ENCODE measurements around the gene BRD7. TPM values are rescaled to one million over a fixed set of nuclear protein-coding genes. Genes with fewer than 3 reads are reported as not detected.

Gene BRD7
- total and polyA plus RNA-seq, 2 of the 13 experiments (the other 11 are each of a cell fraction or from before 2014, with no cell fraction given): 82.3 to 149 TPM

GRCh38 chr16:50282955-50283631, 85.7 kb downstream of the BRD7 start (continued):
- peak; percentile 52; the same call in 1 of the 2 replicates for TF ChIP-seq AHDC1 (CRISPR knock-in tag; IDR thresholded peaks at IDR 0.05; ENCODE audit: borderline replicate concordance)
- peak; percentile 69; the same call in 1 of the 2 replicates for TF ChIP-seq SIN3A (IDR thresholded peaks at IDR 0.05; ENCODE audit: borderline replicate concordance, low read depth, low read length)
- peak; percentile 15; the same call in 1 of the 2 replicates for TF ChIP-seq DPF2 (CRISPR knock-in tag; IDR thresholded peaks at IDR 0.05; ENCODE audit: borderline replicate concordance, low read depth)
- TF ChIP-seq FOXA3 (CRISPR knock-in tag; IDR thresholded peaks at IDR 0.05): peak; percentile 60
- TF ChIP-seq ATF1 (CRISPR knock-in tag; IDR thresholded peaks at IDR 0.05): no peak
- TF ChIP-seq TAF1 (CRISPR knock-in tag; IDR thresholded peaks at IDR 0.05): no peak
- TF ChIP-seq FOXP4 (CRISPR knock-in tag; IDR thresholded peaks at IDR 0.05): peak; percentile 66; the same call in 1 of the 2 replicates
- no peak for TF ChIP-seq ZNF790 (CRISPR knock-in tag; IDR thresholded peaks at IDR 0.05; ENCODE audit: borderline replicate concordance)
- no peak for TF ChIP-seq ZNF317 (CRISPR knock-in tag; IDR thresholded peaks at IDR 0.05)
- TF ChIP-seq RCOR2 (CRISPR knock-in tag; IDR thresholded peaks at IDR 0.05): 0 out of 2 replicates have a peak, but pooled peaks have one; percentile 41
- TF ChIP-seq HCFC1 (IDR thresholded peaks at IDR 0.05; ENCODE audit: low read depth, low read length): no peak
- TF ChIP-seq ATRX (CRISPR knock-in tag; IDR thresholded peaks at IDR 0.05; ENCODE audit: borderline replicate concordance): no peak
- peak; percentile 83 for TF ChIP-seq SAP130 (CRISPR knock-in tag; IDR thresholded peaks at IDR 0.05; ENCODE audit: low read depth)
- peak; percentile 59 for TF ChIP-seq KDM6A (CRISPR knock-in tag; IDR thresholded peaks at IDR 0.05; ENCODE audit: low read depth)
- TF ChIP-seq KAT8 (CRISPR knock-in tag; IDR thresholded peaks at IDR 0.05): 0 out of 2 replicates have a peak, but pooled peaks have one; percentile 44
- TF ChIP-seq, protein P1, sequence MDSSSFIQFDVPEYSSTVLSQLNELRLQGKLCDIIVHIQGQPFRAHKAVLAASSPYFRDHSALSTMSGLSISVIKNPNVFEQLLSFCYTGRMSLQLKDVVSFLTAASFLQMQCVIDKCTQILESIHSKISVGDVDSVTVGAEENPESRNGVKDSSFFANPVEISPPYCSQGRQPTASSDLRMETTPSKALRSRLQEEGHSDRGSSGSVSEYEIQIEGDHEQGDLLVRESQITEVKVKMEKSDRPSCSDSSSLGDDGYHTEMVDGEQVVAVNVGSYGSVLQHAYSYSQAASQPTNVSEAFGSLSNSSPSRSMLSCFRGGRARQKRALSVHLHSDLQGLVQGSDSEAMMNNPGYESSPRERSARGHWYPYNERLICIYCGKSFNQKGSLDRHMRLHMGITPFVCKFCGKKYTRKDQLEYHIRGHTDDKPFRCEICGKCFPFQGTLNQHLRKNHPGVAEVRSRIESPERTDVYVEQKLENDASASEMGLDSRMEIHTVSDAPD (CRISPR knock-in tag; IDR thresholded peaks at IDR 0.05): 0 out of 2 replicates have a peak, but pooled peaks have one; percentile 41
- peak; percentile 70; the same call in 1 of the 2 replicates for TF ChIP-seq TEF (CRISPR knock-in tag; IDR thresholded peaks at IDR 0.05)
- 0 out of 2 replicates have a peak, but pooled peaks have one; percentile 69 for TF ChIP-seq SSRP1 (CRISPR knock-in tag; IDR thresholded peaks at IDR 0.05)
- TF ChIP-seq MXD3 (CRISPR knock-in tag; IDR thresholded peaks at IDR 0.05): no peak

Measured in HepG2 (cell line).